HEK293T (cell line): ENCODE measurements around the gene LRRC36.

Source experiments
- CTCF ChIA-PET: fragments of 350-600 bp; formaldehyde crosslinking; extraction: SDS; loops from one replicate; lab custom pipeline; 2021; ENCODE audit warnings: antibody characterized with exemption, inconsistent platforms; lab: Yijun Ruan, JAX
- POLR2A ChIA-PET: fragments of 350-600 bp; formaldehyde crosslinking; extraction: SDS; loops from one replicate; lab custom pipeline; 2020; ENCODE audit warnings: antibody characterized with exemption, inconsistent platforms; lab: Yijun Ruan, JAX
- DNase-seq: peaks from one replicate; pipeline ENCODE4 v3.0.0; 2012; ENCODE audit warnings: mixed read lengths; ENCODE audit errors: extremely low spot score
- ARNT ChIP-seq: fragments of 450-650 bp; IDR thresholded peaks from 2 replicates; pipeline ENCODE4 v1.6.1; 2017; ENCODE audit warnings: mild to moderate bottlenecking
- BHLHE40 ChIP-seq: fragments of 450-650 bp; IDR thresholded peaks from 2 replicates; pipeline ENCODE4 v1.6.1; 2016; ENCODE audit warnings: mild to moderate bottlenecking, moderate library complexity, borderline replicate concordance
- CTBP1 ChIP-seq: fragments of 450-650 bp; IDR thresholded peaks from 2 replicates; pipeline ENCODE4 v1.6.1; 2016; ENCODE audit warnings: borderline replicate concordance
- ELF4 ChIP-seq: fragments of 450-650 bp; IDR thresholded peaks from 2 replicates; pipeline ENCODE4 v1.6.1; 2017; ENCODE audit warnings: antibody characterized with exemption
- FOXA1 ChIP-seq: fragments of 450-650 bp; IDR thresholded peaks from 2 replicates; pipeline ENCODE4 v1.6.1; 2016; ENCODE audit warnings: mild to moderate bottlenecking
- FOXK2 ChIP-seq: fragments of 450-650 bp; IDR thresholded peaks from 2 replicates; pipeline ENCODE4 v1.6.1; 2016; ENCODE audit warnings: mild to moderate bottlenecking
- FOXM1 ChIP-seq: fragments of 450-650 bp; IDR thresholded peaks from 2 replicates; pipeline ENCODE4 v1.6.1; 2017; ENCODE audit warnings: mild to moderate bottlenecking, borderline replicate concordance
- HDGF ChIP-seq: fragments of 450-650 bp; IDR thresholded peaks from 2 replicates; pipeline ENCODE4 v1.6.1; 2017; ENCODE audit warnings: antibody characterized with exemption, borderline replicate concordance
- L3MBTL2 ChIP-seq: fragments of 450-650 bp; conservative IDR thresholded peaks from 2 replicates; pipeline ENCODE4 v1.6.1; 2016; ENCODE audit warnings: mild to moderate bottlenecking
- LEF1 ChIP-seq: fragments of 450-650 bp; IDR thresholded peaks from 2 replicates; pipeline ENCODE4 v1.6.1; 2017; ENCODE audit warnings: mild to moderate bottlenecking, borderline replicate concordance
- NFRKB ChIP-seq: fragments of 450-650 bp; IDR thresholded peaks from 2 replicates; pipeline ENCODE4 v1.6.1; 2016; ENCODE audit warnings: mild to moderate bottlenecking, moderate library complexity
- SP1 ChIP-seq: fragments of 450-650 bp; IDR thresholded peaks from 2 replicates; pipeline ENCODE4 v1.6.1; 2017
- SUZ12 ChIP-seq: fragments of 450-650 bp; IDR thresholded peaks from 2 replicates; pipeline ENCODE4 v1.6.1; 2016; ENCODE audit warnings: mild to moderate bottlenecking
- TARDBP ChIP-seq: fragments of 450-650 bp; IDR thresholded peaks from 2 replicates; pipeline ENCODE4 v1.6.1; 2016
- ZNF384 ChIP-seq: fragments of 450-650 bp; IDR thresholded peaks from 2 replicates; pipeline ENCODE4 v1.6.1; 2016
- TF ChIP-seq, protein P1 (sequence below): fragments of 450-650 bp; IDR thresholded peaks from 2 replicates; pipeline ENCODE4 v1.6.1; 2016

LRRC36 gene

DNA sequence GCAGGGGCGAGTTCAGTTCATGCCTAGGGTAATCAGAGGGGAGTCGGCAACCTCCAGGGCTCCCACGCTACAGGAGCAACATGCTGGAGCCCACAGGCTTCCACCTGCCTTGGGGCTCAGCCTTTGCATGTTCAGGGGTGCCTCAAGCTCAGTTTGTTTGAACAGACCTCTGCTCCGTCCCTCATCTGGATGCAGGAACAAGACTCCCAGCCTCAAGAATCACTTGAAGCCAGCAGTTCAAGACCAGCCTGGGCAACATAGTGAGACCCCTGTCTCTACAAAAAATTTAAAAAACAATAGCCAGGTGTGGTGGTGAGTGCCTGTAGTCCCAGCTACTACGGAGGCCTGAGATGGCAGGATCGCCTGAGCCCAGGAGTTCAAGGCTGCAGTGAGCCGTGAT lies 99.4 kb downstream of the LRRC36 start:
- ChIA-PET CTCF (interaction anchor here (6.0 kb wide), 1 partner anchor 39 kb away, joined by 50 read pairs; no protein-coding TSS in a partner anchor), POLR2A (interaction anchor here (0.7 kb wide), 1 partner anchor 165 kb away, joined by 3 read pairs; no protein-coding TSS in a partner anchor)
- DNase-seq, result no peak
- TF ChIP-seq, protein P1, sequence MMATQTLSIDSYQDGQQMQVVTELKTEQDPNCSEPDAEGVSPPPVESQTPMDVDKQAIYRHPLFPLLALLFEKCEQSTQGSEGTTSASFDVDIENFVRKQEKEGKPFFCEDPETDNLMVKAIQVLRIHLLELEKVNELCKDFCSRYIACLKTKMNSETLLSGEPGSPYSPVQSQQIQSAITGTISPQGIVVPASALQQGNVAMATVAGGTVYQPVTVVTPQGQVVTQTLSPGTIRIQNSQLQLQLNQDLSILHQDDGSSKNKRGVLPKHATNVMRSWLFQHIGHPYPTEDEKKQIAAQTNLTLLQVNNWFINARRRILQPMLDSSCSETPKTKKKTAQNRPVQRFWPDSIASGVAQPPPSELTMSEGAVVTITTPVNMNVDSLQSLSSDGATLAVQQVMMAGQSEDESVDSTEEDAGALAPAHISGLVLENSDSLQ, result no peak
- no peak for TF ChIP-seq ARNT
- TF ChIP-seq TARDBP, result no peak
- no peak for TF ChIP-seq FOXK2
- no peak for TF ChIP-seq CTBP1
- TF ChIP-seq NFRKB, result no peak
- no peak for TF ChIP-seq FOXM1
- TF ChIP-seq LEF1, result no peak
- TF ChIP-seq L3MBTL2, result no peak
- no peak for TF ChIP-seq SP1
- TF ChIP-seq FOXA1, result no peak
- no peak for TF ChIP-seq BHLHE40

DNA sequence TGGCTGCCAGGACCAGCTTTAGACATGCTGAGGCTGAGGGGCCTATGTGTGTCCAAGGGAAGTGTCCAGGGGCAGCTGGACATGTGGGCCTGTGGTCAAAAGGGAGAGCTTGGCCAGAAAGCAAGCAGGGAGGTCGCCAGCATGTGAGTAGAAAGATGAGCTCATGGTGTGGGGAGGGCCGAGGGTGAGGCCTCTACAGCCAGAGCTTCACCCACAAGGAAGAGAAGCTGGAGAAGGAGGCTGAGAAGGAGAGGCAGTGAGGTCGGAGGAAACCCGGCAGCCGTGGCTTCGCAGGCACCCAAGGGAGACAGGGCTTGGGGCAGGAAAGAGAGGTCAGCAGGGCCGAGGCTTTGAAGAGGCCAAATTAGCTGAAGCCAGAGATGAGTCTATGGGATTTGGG lies 100.3 kb downstream of the LRRC36 start:
- POLR2A ChIA-PET, result interaction anchor here (1.0 kb wide), 1 partner anchor 27 kb away, joined by 3 read pairs; no protein-coding TSS in a partner anchor
- DNase-seq, result no peak
- CTCF ChIA-PET, result interaction anchor here (1.1 to 6.0 kb wide), 6 partner anchors 10 to 100 kb away, joined by 3 to 50 read pairs (median 9); partner anchors contain the start of genes KCTD19, LRRC36 and ZDHHC1
- no peak for TF ChIP-seq FOXM1
- no peak for TF ChIP-seq FOXK2
- TF ChIP-seq SP1, result no peak
- TF ChIP-seq NFRKB, result no peak
- TF ChIP-seq CTBP1, result no peak
- no peak for TF ChIP-seq HDGF
- no peak for TF ChIP-seq ZNF384
- no peak for TF ChIP-seq FOXA1
- no peak for TF ChIP-seq TARDBP
- no peak for TF ChIP-seq L3MBTL2
- TF ChIP-seq LEF1, result no peak
- TF ChIP-seq ARNT, result no peak
- TF ChIP-seq, protein P1, result no peak
- no peak for TF ChIP-seq BHLHE40

DNA sequence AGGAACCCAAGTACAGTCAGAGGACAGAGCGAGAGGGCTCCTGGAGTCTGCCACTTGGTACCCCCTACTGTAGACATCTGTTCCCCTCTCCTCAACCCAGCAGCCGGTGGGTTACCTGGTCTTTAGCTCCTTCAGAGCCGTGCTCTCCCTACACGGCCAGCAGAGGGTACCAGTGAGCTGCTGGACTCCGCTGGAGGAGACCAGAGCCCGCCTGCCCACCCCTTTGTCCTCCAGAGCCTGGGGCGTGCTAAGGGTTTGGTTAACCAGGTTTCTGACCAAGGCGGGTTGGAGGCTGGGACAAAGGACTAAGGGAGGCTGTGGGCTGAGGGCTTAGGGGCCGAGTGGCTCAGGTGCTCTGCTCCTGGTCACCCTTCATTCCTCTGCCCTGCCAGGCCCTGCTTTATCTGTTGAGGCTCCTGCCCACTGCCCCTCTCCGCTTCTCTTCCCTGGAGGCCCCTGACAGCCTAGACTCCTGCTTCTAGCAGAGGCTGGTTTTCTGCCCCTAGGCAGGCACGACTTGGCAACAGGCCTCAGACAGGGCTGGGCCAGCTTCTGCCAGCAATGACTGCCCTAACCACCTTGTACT lies 101.6 kb downstream of the LRRC36 start:
- ChIA-PET POLR2A (interaction anchor here (0.6 to 1.1 kb wide), 3 partner anchors 13 to 180 kb away, joined by 3 read pairs; partner anchors contain the start of gene ATP6V0D1), CTCF (interaction anchor here (0.5 to 6.0 kb wide), 17 partner anchors 11 to 381 kb away, joined by 3 to 50 read pairs (median 4); partner anchors contain the start of genes ATP6V0D1, KCTD19, LRRC36 and TPPP3)
- peak; percentile 83 for DNase-seq
- no peak for TF ChIP-seq FOXK2
- no peak for TF ChIP-seq NFRKB
- TF ChIP-seq ELF4, result no peak
- no peak for TF ChIP-seq L3MBTL2
- TF ChIP-seq LEF1, result no peak
- no peak for TF ChIP-seq HDGF
- no peak for TF ChIP-seq ARNT
- no peak for TF ChIP-seq SUZ12
- TF ChIP-seq BHLHE40, result no peak
- no peak for TF ChIP-seq ZNF384
- no peak for TF ChIP-seq FOXA1
- no peak for TF ChIP-seq TARDBP
- no peak for TF ChIP-seq SP1

DNA sequence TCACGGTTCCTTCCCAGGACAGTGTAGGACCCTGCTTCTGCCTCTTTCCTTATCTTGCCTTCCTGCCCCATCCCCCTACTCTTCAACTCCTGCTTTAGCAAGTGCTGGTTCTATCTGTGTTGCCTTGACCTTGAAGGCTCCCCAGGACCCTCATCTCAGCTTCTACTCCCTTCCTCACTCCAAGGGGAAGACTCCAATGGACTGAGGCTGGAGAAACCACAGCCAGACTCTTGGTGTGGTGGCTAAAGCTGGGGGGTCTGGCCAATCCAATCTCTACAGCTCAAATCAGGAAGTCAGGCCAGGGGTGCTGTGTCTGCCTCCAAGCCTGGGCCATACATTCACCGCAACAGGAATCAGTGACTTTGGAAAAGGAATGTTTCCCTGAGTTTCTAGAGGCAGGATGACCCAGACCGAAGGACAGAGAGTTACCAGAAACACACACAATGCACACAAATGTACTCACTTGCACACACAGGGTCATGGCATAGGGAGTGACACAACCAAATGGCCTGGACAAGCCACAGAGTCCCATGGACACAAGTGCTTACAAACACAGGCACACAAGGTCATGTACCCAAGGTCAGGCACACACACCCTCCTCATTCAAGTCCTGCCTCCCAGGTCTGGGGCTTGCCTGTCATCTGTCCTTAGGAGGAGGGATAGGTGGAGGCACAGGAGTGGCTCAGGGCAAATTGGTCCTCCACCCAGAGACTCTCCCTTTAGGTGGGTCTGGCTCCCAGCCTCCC lies 102.6 kb downstream of the LRRC36 start:
- ChIA-PET POLR2A (no interaction called here), CTCF (interaction anchor here (0.6 to 6.0 kb wide), 7 partner anchors 15 to 382 kb away, joined by 3 to 50 read pairs (median 4); no protein-coding TSS in a partner anchor)
- TF ChIP-seq ELF4, result no peak
- no peak for TF ChIP-seq NFRKB
- TF ChIP-seq BHLHE40, result no peak
- no peak for TF ChIP-seq LEF1
- no peak for TF ChIP-seq SUZ12
- no peak for TF ChIP-seq SP1
- no peak for TF ChIP-seq FOXM1
- no peak for TF ChIP-seq ARNT
- no peak for TF ChIP-seq FOXA1
- no peak for TF ChIP-seq CTBP1
- TF ChIP-seq L3MBTL2, result no peak
- no peak for TF ChIP-seq FOXK2
- TF ChIP-seq HDGF, result no peak
- TF ChIP-seq ZNF384, result no peak
- TF ChIP-seq TARDBP, result no peak
- TF ChIP-seq, protein P1, result no peak
- no peak for DNase-seq

DNA sequence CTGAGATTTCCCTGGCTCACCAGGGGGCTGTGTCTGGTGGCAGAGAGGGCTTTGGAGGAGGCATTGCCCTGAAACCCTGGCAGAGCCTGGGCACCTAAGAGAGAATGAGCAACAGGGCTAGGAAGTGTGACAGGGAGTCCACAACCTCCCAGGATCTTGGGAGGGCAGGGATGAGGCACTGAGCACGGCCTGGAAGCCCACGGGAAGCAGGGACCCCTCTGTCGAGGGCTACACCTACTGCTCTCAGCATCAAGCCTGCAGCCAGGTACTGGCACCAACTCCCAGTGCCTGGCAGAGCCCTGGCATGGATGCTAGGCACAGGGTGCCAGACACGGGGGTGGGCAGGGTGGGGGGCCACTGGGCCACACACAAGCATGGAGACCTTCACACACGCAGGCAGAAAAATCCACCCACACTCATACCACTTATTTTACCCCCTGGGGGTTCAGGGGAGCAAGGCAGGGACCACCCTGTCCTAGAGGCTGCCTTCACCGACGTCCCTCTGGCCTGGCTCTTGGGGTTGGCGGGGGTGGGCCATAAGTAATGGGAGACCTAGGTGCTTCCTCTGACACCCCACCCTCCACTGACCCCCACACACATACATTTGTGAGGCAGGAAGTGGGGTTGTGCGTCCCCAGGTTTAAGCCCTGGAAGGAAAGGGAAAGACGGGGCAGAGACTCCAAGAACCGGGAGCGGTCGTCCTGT lies 103.3 kb downstream of the LRRC36 start:
- CTCF ChIA-PET, result interaction anchor here (6.0 kb wide), 1 partner anchor 35 kb away, joined by 50 read pairs; no protein-coding TSS in a partner anchor
- no peak for DNase-seq

More for the DNA sequence above, 103.3 kb downstream of the LRRC36 start:
- TF ChIP-seq ARNT, result no peak
- no peak for TF ChIP-seq FOXM1
- no peak for TF ChIP-seq CTBP1
- no peak for TF ChIP-seq NFRKB
- no peak for TF ChIP-seq LEF1
- TF ChIP-seq ELF4, result no peak
- TF ChIP-seq FOXA1, result no peak
- no peak for TF ChIP-seq BHLHE40
- TF ChIP-seq SUZ12, result no peak
- no peak for TF ChIP-seq L3MBTL2
- no peak for TF ChIP-seq FOXK2
- TF ChIP-seq, protein P1, result no peak
- TF ChIP-seq TARDBP, result no peak
- POLR2A ChIA-PET, result interaction anchor here (1.1 kb wide), 1 partner anchor 11 kb away, joined by 3 read pairs; no protein-coding TSS in a partner anchor
